Colonic mucosa (tissue), 4 donors: ENCODE results near the gene TTPAL. TPM values are rescaled to one million over a fixed set of nuclear protein-coding genes. Genes with fewer than 3 reads are reported as not detected.

Experiments
- DNase-seq: peaks from one replicate; pipeline ENCODE4 v3.0.0-alpha.2; 2020
- H3K27ac ChIP-seq: fragments of 200-600 bp; one replicate; pipeline ENCODE4 v1.8.0; 2021
- H3K27me3 ChIP-seq: fragments of 200-600 bp; one replicate; pipeline ENCODE4 v1.8.0; 2021
- H3K36me3 ChIP-seq: fragments of 200-600 bp; one replicate; pipeline ENCODE4 v1.8.0; 2021
- H3K4me1 ChIP-seq: fragments of 200-600 bp; one replicate; pipeline ENCODE4 v1.8.0; 2021; ENCODE audit warnings: mild to moderate bottlenecking
- H3K4me3 ChIP-seq: fragments of 200-600 bp; one replicate; pipeline ENCODE4 v1.8.0; 2021
- H3K9ac ChIP-seq, 2 donors: one replicate each; pipeline ENCODE4 v1.7.0; 2013; ENCODE audit warnings: control low read depth in 2 of 2, low read depth in 2 of 2, low read length in 2 of 2
- H3K9me3 ChIP-seq: fragments of 200-600 bp; one replicate; pipeline ENCODE4 v1.8.0; 2021
- CTCF ChIP-seq: fragments of 200-600 bp; IDR thresholded peaks from one replicate; pipeline ENCODE4 v1.8.0; 2022; ENCODE audit warnings: antibody characterized with exemption, mild to moderate bottlenecking
- intact Hi-C: fragments of 100-400 bp; cut with DNase I; formaldehyde crosslinking; loops from one replicate; pipeline ENCODE4 v1.14.1; 2022
- total RNA-seq, 2 donors: library from RNA; stranded (reverse); fragmentation: NEBNext Ultra II Directional in 1 of 2; extraction: Animal tissue kit (Norgen Biotek cat#: 25700) in 1 of 2; gene quantifications; one replicate each; pipeline ENCODE4 v1.2.1, GENCODE V29; 2021
- donor health status: healthy.
- donor health status: DM: no; HTN: no; CAD: no.
- donor health status: DM: no; HTN: no; CAD: no.

TTPAL gene
- total RNA-seq, 2 donors from 2014 or later = 8.4 to 11.6 TPM

DNA sequence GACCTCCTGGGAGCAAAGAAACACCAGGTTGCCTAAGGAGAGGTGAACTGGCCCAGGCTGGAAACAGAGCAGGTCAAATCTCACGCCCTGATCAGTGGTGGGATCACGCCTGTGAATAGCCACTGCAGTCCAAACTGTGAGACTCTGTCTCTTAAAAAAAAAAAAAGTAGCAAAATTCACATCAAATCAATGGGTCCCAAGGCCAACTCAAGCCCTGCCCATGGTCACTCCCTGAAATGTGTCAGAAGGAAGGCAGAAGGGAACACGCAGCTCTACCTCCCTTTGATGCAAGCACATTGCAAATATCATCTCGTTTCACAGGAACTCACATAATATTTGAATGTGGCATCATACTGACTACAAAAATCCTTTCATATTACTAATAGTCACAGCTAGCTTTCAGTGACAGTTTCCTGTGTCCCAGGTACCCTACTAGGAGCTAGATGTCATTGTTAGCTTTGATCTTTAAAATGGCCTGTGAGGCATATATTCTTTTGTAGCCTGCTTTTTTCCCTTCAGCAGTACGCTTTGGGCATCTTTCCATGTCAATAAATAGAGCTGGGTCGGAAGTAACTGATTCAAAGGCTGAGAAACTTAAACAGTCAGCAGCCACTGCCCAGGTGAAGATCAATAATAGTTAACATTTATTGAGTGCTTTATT, 14.4 kb upstream of the TTPAL start:
- peaks cover 2% of the 10 kb centered on the region for H3K4me1 ChIP-seq
- H3K27me3 ChIP-seq = no peaks in the 10 kb centered on the region
- no peaks in the 10 kb centered on the region for H3K36me3 ChIP-seq
- no peak for TF ChIP-seq CTCF
- no peak for DNase-seq
- peak overlapping the region in 1 of 2 donors; percentile 7 for H3K9ac ChIP-seq
- intact Hi-C loops = loop anchor here (2.0 to 10.0 kb wide), 2 partner anchors 72 to 146 kb away; partner anchors contain the start of gene FITM2
- H3K4me3 ChIP-seq = no peak overlapping the region
- H3K27ac ChIP-seq = peak overlapping the region; percentile 46
- no peaks in the 10 kb centered on the region for H3K9me3 ChIP-seq

DNA sequence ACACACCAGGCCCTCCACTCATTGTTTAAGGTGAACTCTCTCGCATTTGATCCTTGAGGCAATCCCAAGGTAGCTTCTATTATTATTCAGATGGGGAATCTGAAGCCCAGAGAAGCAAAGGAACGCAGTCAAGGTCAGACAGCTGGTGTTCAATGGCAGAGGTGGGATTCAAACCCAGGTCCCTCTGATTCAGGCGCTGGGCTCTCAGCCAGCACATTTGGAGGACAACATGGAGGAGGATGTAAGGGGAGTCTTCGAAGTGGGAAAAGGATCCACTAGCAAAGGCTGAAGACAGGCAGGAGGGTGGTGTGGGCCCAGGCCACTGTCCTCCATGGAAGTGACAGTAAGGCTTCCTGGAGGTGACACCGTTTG, 13.9 kb upstream of the TTPAL start:
- H3K27me3 ChIP-seq = no peaks in the 10 kb centered on the region
- intact Hi-C loops = loop anchor here (2.0 to 10.0 kb wide), 2 partner anchors 73 to 147 kb away; partner anchors contain the start of gene FITM2
- peaks cover 2% of the 10 kb centered on the region for H3K4me1 ChIP-seq
- no peaks in the 10 kb centered on the region for H3K9me3 ChIP-seq
- no peaks in the 10 kb centered on the region for H3K36me3 ChIP-seq
- no peak overlapping the region for H3K4me3 ChIP-seq
- H3K9ac ChIP-seq = peak overlapping the region in 1 of 2 donors; percentile 7
- TF ChIP-seq CTCF = no peak
- DNase-seq = no peak
- H3K27ac ChIP-seq = peak overlapping the region; percentile 46

GRCh38 chr20:44463466-44463865, 12.2 kb upstream of the TTPAL start:
- DNase-seq = no peak
- no peak for TF ChIP-seq CTCF
- no peaks in the 10 kb centered on the region for H3K9me3 ChIP-seq
- no peak overlapping the region for H3K4me3 ChIP-seq
- no peaks in the 10 kb centered on the region for H3K27me3 ChIP-seq
- no peak overlapping the region for H3K9ac ChIP-seq
- H3K4me1 ChIP-seq = no peaks in the 10 kb centered on the region
- H3K27ac ChIP-seq = no peak overlapping the region
- intact Hi-C loops = loop anchor here (10.0 kb wide), 1 partner anchor 149 kb away; the partner anchor contains the start of gene FITM2
- no peaks in the 10 kb centered on the region for H3K36me3 ChIP-seq

DNA sequence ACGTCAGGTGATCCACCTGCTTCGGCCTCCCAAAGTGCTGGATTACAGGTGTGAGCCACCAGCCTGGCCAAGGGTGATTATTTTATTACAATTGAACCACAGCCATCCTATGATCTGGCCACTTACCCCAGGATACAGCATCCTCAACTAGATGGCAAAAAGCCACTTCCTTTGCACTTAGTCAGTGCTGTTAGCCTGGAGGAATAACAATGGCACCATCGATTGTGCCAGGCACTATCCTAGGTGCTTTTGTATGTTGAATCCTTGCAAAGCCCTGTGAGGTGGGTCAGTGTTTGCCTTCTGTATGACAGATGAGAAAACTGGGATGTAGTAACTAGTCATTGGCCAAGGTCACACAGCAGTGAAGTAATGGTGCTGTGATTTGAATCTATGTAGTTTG, 11.2 kb upstream of the TTPAL start:
- no peak overlapping the region for H3K27ac ChIP-seq
- no peak overlapping the region for H3K4me3 ChIP-seq
- H3K4me1 ChIP-seq = no peaks in the 10 kb centered on the region
- no peak for TF ChIP-seq CTCF
- no peaks in the 10 kb centered on the region for H3K36me3 ChIP-seq
- H3K9ac ChIP-seq = no peak overlapping the region
- DNase-seq = no peak
- H3K27me3 ChIP-seq = no peaks in the 10 kb centered on the region
- intact Hi-C loops = loop anchor here (10.0 kb wide), 1 partner anchor 150 kb away; the partner anchor contains the start of gene FITM2
- no peaks in the 10 kb centered on the region for H3K9me3 ChIP-seq

DNA sequence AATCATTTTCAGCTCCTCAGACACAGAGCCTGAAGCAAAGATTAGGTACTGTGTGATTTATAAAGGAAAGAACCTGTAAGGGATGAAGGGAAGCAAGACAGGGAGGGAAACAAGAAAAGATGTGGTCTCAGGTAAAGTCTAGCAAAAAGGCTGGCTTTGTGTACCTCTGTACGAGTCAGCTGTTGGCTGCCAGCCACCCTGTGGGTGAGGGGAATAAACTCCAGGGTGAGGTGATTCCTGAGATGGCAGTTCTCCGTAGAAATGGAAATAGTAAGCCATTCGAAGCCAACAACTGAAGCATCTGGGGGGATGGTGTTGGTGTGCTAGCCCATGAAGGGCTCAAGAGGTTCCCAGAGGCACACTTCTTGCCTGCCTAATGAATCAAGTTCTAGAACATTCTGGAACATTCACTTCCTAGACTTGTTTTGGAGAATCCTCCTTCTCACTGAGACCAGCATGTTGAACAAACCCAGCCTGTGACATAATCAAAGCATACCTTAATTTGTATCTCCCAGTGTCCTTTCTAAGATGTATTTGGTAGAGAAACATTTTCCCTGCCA, 10.6 kb upstream of the TTPAL start:
- peak; percentile 67 for DNase-seq
- intact Hi-C loops = loop anchor here (10.0 kb wide), 1 partner anchor 150 kb away; the partner anchor contains the start of gene FITM2
- Histone ChIP-seq H3K36me3 (no peaks in the 10 kb centered on the region), H3K4me3 (no peak overlapping the region), H3K9me3 (no peaks in the 10 kb centered on the region), H3K27ac (no peak overlapping the region), H3K27me3 (no peaks in the 10 kb centered on the region), H3K4me1 (no peaks in the 10 kb centered on the region), H3K9ac (no peak overlapping the region)
- TF ChIP-seq CTCF = no peak
